ENCODE data around the gene DYNLRB1.
"Not testable (repeated sequence)": the region's sequence is repeated elsewhere in the genome, so short reads cannot be mapped to it uniquely, and the experiment has no call there.

The DYNLRB1 gene

DNA sequence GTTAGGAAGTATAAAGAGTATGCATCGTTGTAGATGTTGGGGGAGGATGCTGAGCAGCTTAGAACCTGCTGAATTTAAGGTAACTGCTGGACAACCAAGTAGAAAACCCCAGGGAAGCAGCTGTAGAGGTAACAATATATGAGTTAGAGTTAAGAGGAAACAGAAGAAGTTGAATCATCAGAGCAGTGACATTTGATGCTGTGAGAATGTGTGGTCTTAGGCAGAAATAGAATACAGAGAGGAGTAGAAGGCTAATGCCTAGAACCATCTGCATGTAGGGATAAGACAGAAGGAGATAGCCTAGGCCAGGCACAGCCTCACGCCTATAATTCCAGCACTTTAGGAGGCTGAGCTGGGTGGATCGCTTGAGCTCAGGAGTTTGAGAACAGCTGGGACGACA, 22.6 kb upstream of the DYNLRB1 start:
- no peaks in the 10 kb centered on the region for H3K27me3 ChIP-seq
- peaks cover 6 to 10% of the 10 kb centered on the region in 2 experiments for H3K4me1 ChIP-seq (ENCODE audit: control insufficient read depth in 1 of 2, insufficient read depth in 1 of 2, low read depth in 1 of 2, low read length in 1 of 2)
- peaks cover 72% of the 10 kb centered on the region for H3K36me3 ChIP-seq
- TF ChIP-seq, protein P1, sequence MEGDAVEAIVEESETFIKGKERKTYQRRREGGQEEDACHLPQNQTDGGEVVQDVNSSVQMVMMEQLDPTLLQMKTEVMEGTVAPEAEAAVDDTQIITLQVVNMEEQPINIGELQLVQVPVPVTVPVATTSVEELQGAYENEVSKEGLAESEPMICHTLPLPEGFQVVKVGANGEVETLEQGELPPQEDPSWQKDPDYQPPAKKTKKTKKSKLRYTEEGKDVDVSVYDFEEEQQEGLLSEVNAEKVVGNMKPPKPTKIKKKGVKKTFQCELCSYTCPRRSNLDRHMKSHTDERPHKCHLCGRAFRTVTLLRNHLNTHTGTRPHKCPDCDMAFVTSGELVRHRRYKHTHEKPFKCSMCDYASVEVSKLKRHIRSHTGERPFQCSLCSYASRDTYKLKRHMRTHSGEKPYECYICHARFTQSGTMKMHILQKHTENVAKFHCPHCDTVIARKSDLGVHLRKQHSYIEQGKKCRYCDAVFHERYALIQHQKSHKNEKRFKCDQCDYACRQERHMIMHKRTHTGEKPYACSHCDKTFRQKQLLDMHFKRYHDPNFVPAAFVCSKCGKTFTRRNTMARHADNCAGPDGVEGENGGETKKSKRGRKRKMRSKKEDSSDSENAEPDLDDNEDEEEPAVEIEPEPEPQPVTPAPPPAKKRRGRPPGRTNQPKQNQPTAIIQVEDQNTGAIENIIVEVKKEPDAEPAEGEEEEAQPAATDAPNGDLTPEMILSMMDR (IDR thresholded peaks at IDR 0.05): no peak
- no peak overlapping the region for H3K4me3 ChIP-seq (ENCODE audit: low read depth in 1 of 2, low read length in 1 of 2)
- no peak overlapping the region for H3K27ac ChIP-seq
- no peaks in the 10 kb centered on the region for H3K9me3 ChIP-seq

DNA sequence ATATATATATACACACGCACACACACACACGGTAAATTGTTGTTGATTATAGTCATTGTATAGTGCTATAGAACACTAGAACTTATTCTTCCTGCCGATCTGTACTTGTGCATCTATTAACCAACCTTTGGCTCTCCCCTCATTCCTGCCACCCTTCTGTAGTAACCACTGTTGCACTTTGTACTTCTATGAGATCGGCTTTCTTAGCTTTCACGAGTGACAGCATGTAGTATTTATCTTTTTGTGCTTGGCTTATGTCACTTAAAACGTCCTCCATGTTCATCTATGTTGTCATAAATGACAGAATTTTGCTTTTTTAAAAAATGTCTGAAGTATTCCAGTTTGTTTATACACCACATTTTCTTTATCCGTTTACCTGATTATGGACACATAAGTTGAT, 20.9 kb upstream of the DYNLRB1 start:
- TF ChIP-seq, protein P1 (IDR thresholded peaks at IDR 0.05): no peak
- no peaks in the 10 kb centered on the region for H3K9me3 ChIP-seq
- H3K27me3 ChIP-seq: no peaks in the 10 kb centered on the region
- H3K36me3 ChIP-seq: peaks cover 57% of the 10 kb centered on the region
- peaks cover 6 to 10% of the 10 kb centered on the region in 2 experiments for H3K4me1 ChIP-seq (ENCODE audit: control insufficient read depth in 1 of 2, insufficient read depth in 1 of 2, low read depth in 1 of 2, low read length in 1 of 2)
- H3K27ac ChIP-seq: no peak overlapping the region
- no peak overlapping the region for H3K4me3 ChIP-seq (ENCODE audit: low read depth in 1 of 2, low read length in 1 of 2)

DNA sequence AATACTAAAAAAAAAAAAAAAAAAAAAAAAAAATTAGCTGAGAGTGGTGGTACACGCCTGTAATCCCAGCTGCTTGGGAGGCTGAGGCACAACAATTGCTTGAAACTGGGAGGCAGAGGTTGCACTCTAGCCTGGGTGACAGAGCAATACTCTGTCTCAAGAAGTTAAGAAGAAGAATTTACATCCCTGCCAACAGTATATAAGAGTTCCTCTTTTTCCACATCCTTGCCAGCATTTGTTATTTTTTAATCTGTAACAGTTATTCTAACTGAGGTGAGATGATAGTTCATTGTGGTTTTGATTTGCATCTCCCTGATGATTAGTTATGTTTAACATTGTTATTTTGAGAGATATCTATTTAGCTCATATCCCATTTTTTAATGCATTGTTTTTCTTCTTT, 20.3 kb upstream of the DYNLRB1 start:
- H3K9me3 ChIP-seq: no peaks in the 10 kb centered on the region
- no peak overlapping the region for H3K4me3 ChIP-seq (ENCODE audit: low read depth in 1 of 2, low read length in 1 of 2)
- H3K27ac ChIP-seq: peak overlapping the region; percentile 30
- peaks cover 4 to 5% of the 10 kb centered on the region in 2 experiments for H3K4me1 ChIP-seq (ENCODE audit: control insufficient read depth in 1 of 2, insufficient read depth in 1 of 2, low read depth in 1 of 2, low read length in 1 of 2)
- peaks cover 51% of the 10 kb centered on the region for H3K36me3 ChIP-seq
- no peaks in the 10 kb centered on the region for H3K27me3 ChIP-seq
- TF ChIP-seq, protein P1 (IDR thresholded peaks at IDR 0.05): no peak

DNA sequence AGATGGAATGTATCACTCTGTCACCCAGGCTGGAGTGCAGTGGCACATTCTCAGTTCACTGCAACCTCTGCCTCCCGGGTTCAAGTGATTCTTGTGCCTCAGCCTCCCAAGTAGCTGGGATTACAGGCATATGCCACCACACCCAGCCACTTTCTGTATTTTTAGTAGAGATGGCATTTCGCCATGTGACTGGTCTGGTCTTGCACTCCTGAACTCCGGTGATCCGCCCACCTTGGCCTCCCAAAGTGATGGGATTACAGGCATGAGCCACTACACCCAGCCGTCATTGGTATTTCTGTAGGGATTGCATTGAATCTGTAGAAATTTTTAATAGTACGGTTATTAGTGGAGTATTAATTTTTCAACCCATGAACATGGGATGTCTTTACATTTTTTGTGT, 18.6 kb upstream of the DYNLRB1 start:
- not testable (repeated sequence) for H3K27me3 ChIP-seq; H3K4me3 ChIP-seq (ENCODE audit: low read depth in 1 of 2, low read length in 1 of 2); H3K4me1 ChIP-seq (ENCODE audit: control insufficient read depth in 1 of 2, insufficient read depth in 1 of 2, low read depth in 1 of 2, low read length in 1 of 2); H3K9me3 ChIP-seq; H3K27ac ChIP-seq
- peaks cover 45% of the 10 kb centered on the region for H3K36me3 ChIP-seq

DNA sequence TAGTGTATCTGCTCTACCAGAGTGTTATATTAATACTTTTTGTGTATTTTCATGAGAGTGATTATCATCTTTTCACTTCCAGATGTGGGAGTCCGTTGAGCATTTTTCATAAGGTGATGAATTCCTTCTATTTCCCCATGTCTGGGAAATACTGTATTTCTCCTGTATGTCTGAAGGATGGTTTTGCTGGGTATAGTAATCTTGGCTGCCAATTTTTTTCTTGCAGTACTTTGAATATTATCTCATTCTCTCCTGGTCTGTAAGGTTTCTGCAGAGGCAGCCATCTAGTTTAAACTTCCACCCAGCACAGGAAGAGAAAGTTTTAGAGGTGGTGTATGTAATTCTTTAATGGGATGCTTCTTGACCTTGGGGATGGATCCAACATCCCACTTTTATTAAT, 15.4 kb upstream of the DYNLRB1 start:
- H3K4me1 ChIP-seq (ENCODE audit: control insufficient read depth in 1 of 2, insufficient read depth in 1 of 2, low read depth in 1 of 2, low read length in 1 of 2): no peaks in the 10 kb centered on the region
- no peaks in the 10 kb centered on the region for H3K27me3 ChIP-seq
- H3K9me3 ChIP-seq: no peaks in the 10 kb centered on the region
- no peak overlapping the region for H3K27ac ChIP-seq
- no peak overlapping the region for H3K4me3 ChIP-seq (ENCODE audit: low read depth in 1 of 2, low read length in 1 of 2)
- peaks cover 46% of the 10 kb centered on the region for H3K36me3 ChIP-seq
- TF ChIP-seq, protein P1 (IDR thresholded peaks at IDR 0.05): no peak

DNA sequence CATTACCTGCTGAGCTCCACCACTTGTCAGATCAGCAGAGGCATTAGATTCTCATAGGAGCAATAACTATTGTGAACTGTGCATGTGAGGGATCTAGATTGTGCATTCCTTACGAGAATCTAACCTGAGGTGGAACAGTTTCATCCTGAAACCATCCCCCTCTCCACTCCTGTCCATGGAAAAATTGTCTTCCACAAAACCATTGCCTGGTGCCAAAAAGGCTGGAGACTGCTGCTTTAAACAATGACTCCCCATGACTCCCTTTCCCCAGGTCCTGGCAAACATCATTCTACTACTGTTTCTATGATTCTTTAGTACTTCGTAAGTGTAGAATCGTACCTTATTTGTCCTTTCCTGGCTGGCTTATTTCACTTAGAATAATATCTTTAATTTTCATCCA, 9.7 kb upstream of the DYNLRB1 start:
- no peak overlapping the region for H3K27ac ChIP-seq
- H3K4me3 ChIP-seq (ENCODE audit: low read depth in 1 of 2, low read length in 1 of 2): no peak overlapping the region
- H3K36me3 ChIP-seq: peaks cover 82% of the 10 kb centered on the region
- TF ChIP-seq, protein P1 (IDR thresholded peaks at IDR 0.05): no peak
- no peaks in the 10 kb centered on the region for H3K9me3 ChIP-seq
- no peaks in the 10 kb centered on the region for H3K4me1 ChIP-seq (ENCODE audit: control insufficient read depth in 1 of 2, insufficient read depth in 1 of 2, low read depth in 1 of 2, low read length in 1 of 2)
- H3K27me3 ChIP-seq: no peaks in the 10 kb centered on the region
